Ascending aorta (tissue), 2 donors: ENCODE measurements around the gene PADI3. TPM values are rescaled to one million over a fixed set of nuclear protein-coding genes. Genes with fewer than 3 reads are reported as not detected.

Source experiments
- DNase-seq, 2 donors: peaks; one replicate each; pipeline ENCODE4 v3.0.0-alpha.2; 2019; ENCODE audit warnings: low spot score in 2 of 2
- H3K27ac ChIP-seq, 2 donors: fragments of 200-600 bp; sonication (generic); one replicate each; pipeline ENCODE4 v1.5.1; 2016 to 2017; ENCODE audit warnings: mild to moderate bottlenecking in 1 of 2
- H3K27me3 ChIP-seq: fragments of 200-600 bp; sonication (generic); one replicate; pipeline ENCODE4 v1.5.1; 2017
- H3K36me3 ChIP-seq, 2 donors: fragments of 200-600 bp; sonication (generic); one replicate each; pipeline ENCODE4 v1.5.1; 2016
- H3K4me1 ChIP-seq, 2 donors: fragments of 200-600 bp; sonication (generic); one replicate each; pipeline ENCODE4 v1.5.1; 2016 to 2017; ENCODE audit warnings: mild to moderate bottlenecking in 1 of 2
- H3K4me3 ChIP-seq, 2 donors: fragments of 200-600 bp; sonication (generic); one replicate each; pipeline ENCODE4 v1.5.1; 2016 to 2017; ENCODE audit warnings: mild to moderate bottlenecking in 1 of 2
- H3K9me3 ChIP-seq, 2 donors: fragments of 200-600 bp; sonication (generic); one replicate each; pipeline ENCODE4 v1.5.1; 2016
- CTCF ChIP-seq, 3 experiments: fragments of 200-600 bp in 2 of 3; fragments of 450-650 bp in 1 of 3; sonication (generic) in 2 of 3; IDR thresholded peaks; one replicate each; pipeline ENCODE4 v1.5.1; 2016 to 2019; ENCODE audit warnings: antibody characterized with exemption in 3 of 3, mild to moderate bottlenecking in 1 of 3, moderate library complexity in 1 of 3
- intact Hi-C: fragments of 100-400 bp; cut with DNase I; formaldehyde crosslinking; loops from one replicate; pipeline ENCODE4 v1.15.1; 2023
- total RNA-seq: library from RNA; depleted of rRNA; stranded (reverse); fragments of >200 nt; gene quantifications from one replicate; pipeline ENCODE4 v1.1.0, GENCODE V29; 2016

PADI3 gene, protein sequence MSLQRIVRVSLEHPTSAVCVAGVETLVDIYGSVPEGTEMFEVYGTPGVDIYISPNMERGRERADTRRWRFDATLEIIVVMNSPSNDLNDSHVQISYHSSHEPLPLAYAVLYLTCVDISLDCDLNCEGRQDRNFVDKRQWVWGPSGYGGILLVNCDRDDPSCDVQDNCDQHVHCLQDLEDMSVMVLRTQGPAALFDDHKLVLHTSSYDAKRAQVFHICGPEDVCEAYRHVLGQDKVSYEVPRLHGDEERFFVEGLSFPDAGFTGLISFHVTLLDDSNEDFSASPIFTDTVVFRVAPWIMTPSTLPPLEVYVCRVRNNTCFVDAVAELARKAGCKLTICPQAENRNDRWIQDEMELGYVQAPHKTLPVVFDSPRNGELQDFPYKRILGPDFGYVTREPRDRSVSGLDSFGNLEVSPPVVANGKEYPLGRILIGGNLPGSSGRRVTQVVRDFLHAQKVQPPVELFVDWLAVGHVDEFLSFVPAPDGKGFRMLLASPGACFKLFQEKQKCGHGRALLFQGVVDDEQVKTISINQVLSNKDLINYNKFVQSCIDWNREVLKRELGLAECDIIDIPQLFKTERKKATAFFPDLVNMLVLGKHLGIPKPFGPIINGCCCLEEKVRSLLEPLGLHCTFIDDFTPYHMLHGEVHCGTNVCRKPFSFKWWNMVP
- total RNA-seq: not detected

DNA sequence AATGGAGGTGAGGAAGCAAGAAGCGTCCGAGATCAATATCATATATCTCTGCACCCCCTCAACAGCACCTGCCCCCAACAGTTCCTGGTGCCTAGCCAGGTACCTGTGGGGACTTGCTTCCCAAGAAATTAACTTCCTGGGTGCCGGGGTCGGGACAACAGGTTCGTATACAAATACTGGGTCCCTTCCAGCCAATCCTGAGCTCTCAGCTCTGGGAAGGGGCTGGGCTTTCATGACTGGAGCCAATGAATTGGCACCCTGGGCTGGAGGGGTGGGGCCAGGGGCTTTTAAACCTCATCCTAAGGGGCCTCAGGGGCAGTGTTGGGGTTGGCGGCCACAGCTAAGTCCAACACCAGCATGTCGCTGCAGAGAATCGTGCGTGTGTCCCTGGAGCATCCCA lies at the start of gene PADI3:
TSS of gene PADI3 (plus strand) at position 318 of the 400 bp plus-strand sequence. CDS start at position 358, 40 bp downstream.
- Histone ChIP-seq H3K4me1 (no peaks in the 10 kb centered on the region), H3K9me3 (no peaks in the 10 kb centered on the region), H3K27ac (no peak within 1 kb of the TSS), H3K36me3 (no peaks in the 10 kb centered on the region), H3K4me3 (no peak within 1 kb of the TSS), H3K27me3 (no peaks in the 10 kb centered on the region)
- intact Hi-C loops: no loop called here
- no peak for DNase-seq
- no peak for TF ChIP-seq CTCF (IDR thresholded peaks at IDR 0.05)

DNA sequence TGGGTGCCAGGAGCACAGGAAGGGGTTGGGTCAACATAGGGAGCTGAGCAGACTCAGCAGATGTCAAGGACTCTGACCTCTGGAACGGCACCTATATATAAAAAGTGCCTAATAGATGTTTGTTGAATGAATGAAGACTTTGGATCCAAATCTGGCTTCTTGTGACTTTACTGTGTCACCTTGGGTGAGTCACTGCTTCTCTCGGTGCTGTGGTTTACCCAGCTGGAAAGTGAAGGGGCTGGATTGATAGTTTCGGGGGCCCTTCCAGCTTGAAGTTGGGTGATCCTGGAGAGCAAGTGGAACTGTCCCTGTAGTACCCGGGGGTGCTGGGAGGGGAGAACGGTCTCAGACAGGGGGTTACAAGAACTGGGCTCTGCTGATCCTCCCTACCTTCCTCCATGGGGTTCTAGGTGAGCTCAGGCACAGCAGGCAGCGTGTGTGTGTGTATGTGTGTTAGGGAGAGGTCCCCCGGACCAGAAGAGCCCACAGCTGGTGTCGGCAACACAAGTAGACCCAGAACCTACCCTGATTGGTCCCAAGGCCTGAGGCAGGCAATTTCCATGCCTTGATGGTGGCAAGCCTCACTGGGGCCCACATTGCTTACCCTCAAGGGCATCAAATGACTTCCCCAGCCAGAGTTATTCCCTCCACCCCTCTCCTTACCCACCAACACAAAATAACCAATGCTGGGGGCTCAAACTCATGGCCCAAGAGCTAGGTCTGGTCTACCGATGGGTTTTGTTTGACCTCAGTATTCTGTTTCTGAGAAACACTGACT lies 49.4 kb upstream of the PADI3 start:
- Histone ChIP-seq H3K36me3 (no peaks in the 10 kb centered on the region), H3K4me1 (no peaks in the 10 kb centered on the region), H3K9me3 (no peaks in the 10 kb centered on the region), H3K27me3 (no peaks in the 10 kb centered on the region), H3K4me3 (no peak overlapping the region), H3K27ac (no peak overlapping the region)
- DNase-seq: peak in 1 of 2 donors; percentile 48
- TF ChIP-seq CTCF (IDR thresholded peaks at IDR 0.05): no peak
- intact Hi-C loops: no loop called here

DNA sequence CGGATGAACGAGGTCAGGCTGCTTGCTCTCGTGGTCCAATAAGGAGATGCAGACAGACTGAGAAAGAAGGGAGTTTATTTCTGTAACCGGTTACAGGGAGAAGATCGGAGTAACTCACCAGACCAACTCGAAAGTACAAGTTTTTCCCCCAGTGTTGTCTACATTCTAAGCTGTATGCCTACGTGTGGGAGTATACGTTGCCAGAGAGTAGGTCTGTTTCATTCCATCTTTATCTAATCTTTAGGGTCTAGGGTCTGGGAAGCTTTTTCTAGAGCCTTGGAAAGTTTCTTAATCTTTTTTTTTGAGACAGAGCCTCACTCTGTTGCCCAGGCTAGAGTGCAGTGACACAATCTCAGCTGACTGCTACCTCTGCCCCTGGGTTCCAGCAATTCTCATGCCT lies 48.7 kb upstream of the PADI3 start:
- Histone ChIP-seq H3K27me3 (no peaks in the 10 kb centered on the region), H3K9me3 (no peaks in the 10 kb centered on the region), H3K27ac (no peak overlapping the region), H3K4me1 (no peaks in the 10 kb centered on the region), H3K4me3 (no peak overlapping the region), H3K36me3 (no peaks in the 10 kb centered on the region)
- TF ChIP-seq CTCF (IDR thresholded peaks at IDR 0.05): no peak
- intact Hi-C loops: no loop called here
- DNase-seq: no peak

- Histone ChIP-seq H3K27ac (no peak overlapping the region), H3K4me3 (no peak overlapping the region), H3K4me1 (no peaks in the 10 kb centered on the region), H3K27me3 (no peaks in the 10 kb centered on the region), H3K36me3 (no peaks in the 10 kb centered on the region), H3K9me3 (no peaks in the 10 kb centered on the region)
- TF ChIP-seq CTCF (IDR thresholded peaks at IDR 0.05): no peak
- intact Hi-C loops: no loop called here
- peak in 1 of 2 donors; percentile 13 for DNase-seq
These were observed 48.1 kb upstream of the PADI3 start for GRCh38 chr1:17200756-17201155.

GRCh38 chr1:17201201-17202021 lies 47.5 kb upstream of the PADI3 start:
- Histone ChIP-seq H3K27me3 (no peaks in the 10 kb centered on the region), H3K27ac (no peak overlapping the region), H3K36me3 (no peaks in the 10 kb centered on the region), H3K9me3 (no peaks in the 10 kb centered on the region), H3K4me3 (no peak overlapping the region), H3K4me1 (no peaks in the 10 kb centered on the region)
- peak in 1 of 2 donors; percentile 40 for DNase-seq
- intact Hi-C loops: no loop called here
- TF ChIP-seq CTCF (IDR thresholded peaks at IDR 0.05): no peak
